Measurements from ENCODE around the gene PCDH9. TPM values are rescaled to one million over a fixed set of nuclear protein-coding genes. Genes with fewer than 3 reads are reported as not detected.

Gene PCDH9
- total RNA-seq, 1 experiment from 2014 or later: 10.1 TPM

- DNase-seq (ENCODE audit: unreplicated experiment): no peak
- ChIA-PET POLR2A (interaction anchor here (0.7 kb wide), 1 partner anchor 214 kb away, joined by 4 read pairs; no protein-coding TSS in a partner anchor), CTCF (interaction anchor here (0.6 kb wide), 2 partner anchors 226 to 897 kb away, joined by 3 read pairs; no protein-coding TSS in a partner anchor)
- no peaks in the 10 kb centered on the region for H3K9me3 Mint-ChIP-seq (ENCODE audit: unreplicated experiment)
- no TSS peak for BruUV-seq (replicated peaks)
- no peaks in the 10 kb centered on the region for H3K4me1 Mint-ChIP-seq (ENCODE audit: insufficient read depth, unreplicated experiment)
- H3K36me3 Mint-ChIP-seq (ENCODE audit: insufficient read depth, unreplicated experiment): no peaks in the 10 kb centered on the region
- H3K27ac Mint-ChIP-seq (ENCODE audit: low read depth, unreplicated experiment): no peak overlapping the region
- no peak overlapping the region for H3K4me3 Mint-ChIP-seq (ENCODE audit: unreplicated experiment)
- no peaks in the 10 kb centered on the region for H3K27me3 Mint-ChIP-seq (ENCODE audit: insufficient read depth, unreplicated experiment)
- intact Hi-C loops (cut with micrococcal nuclease): no loop called here
- TF ChIP-seq, protein P1, sequence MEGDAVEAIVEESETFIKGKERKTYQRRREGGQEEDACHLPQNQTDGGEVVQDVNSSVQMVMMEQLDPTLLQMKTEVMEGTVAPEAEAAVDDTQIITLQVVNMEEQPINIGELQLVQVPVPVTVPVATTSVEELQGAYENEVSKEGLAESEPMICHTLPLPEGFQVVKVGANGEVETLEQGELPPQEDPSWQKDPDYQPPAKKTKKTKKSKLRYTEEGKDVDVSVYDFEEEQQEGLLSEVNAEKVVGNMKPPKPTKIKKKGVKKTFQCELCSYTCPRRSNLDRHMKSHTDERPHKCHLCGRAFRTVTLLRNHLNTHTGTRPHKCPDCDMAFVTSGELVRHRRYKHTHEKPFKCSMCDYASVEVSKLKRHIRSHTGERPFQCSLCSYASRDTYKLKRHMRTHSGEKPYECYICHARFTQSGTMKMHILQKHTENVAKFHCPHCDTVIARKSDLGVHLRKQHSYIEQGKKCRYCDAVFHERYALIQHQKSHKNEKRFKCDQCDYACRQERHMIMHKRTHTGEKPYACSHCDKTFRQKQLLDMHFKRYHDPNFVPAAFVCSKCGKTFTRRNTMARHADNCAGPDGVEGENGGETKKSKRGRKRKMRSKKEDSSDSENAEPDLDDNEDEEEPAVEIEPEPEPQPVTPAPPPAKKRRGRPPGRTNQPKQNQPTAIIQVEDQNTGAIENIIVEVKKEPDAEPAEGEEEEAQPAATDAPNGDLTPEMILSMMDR (IDR thresholded peaks at IDR 0.05; ENCODE audit: unreplicated experiment): no peak
Measured at GRCh38 chr13:66341635-66342377, 888.3 kb downstream of the PCDH9 start.

GRCh38 chr13:66339214-66339613, 890.9 kb downstream of the PCDH9 start:
- TF ChIP-seq, protein P1 (IDR thresholded peaks at IDR 0.05; ENCODE audit: unreplicated experiment): no peak

GRCh38 chr13:66338542-66338941, 891.6 kb downstream of the PCDH9 start:
- H3K4me3 Mint-ChIP-seq (ENCODE audit: unreplicated experiment): no peak overlapping the region
- intact Hi-C loops (cut with micrococcal nuclease): no loop called here
- BruUV-seq (replicated peaks): no TSS peak
- ChIA-PET POLR2A (interaction anchor here (0.6 kb wide), 1 partner anchor 275 kb away, joined by 3 read pairs; no protein-coding TSS in a partner anchor), CTCF (interaction anchor here (0.7 kb wide), 1 partner anchor 264 kb away, joined by 5 read pairs; no protein-coding TSS in a partner anchor)
- H3K4me1 Mint-ChIP-seq (ENCODE audit: insufficient read depth, unreplicated experiment): no peaks in the 10 kb centered on the region
- H3K27me3 Mint-ChIP-seq (ENCODE audit: insufficient read depth, unreplicated experiment): no peaks in the 10 kb centered on the region
- H3K36me3 Mint-ChIP-seq (ENCODE audit: insufficient read depth, unreplicated experiment): no peaks in the 10 kb centered on the region
- H3K27ac Mint-ChIP-seq (ENCODE audit: low read depth, unreplicated experiment): no peak overlapping the region
- TF ChIP-seq, protein P1 (IDR thresholded peaks at IDR 0.05; ENCODE audit: unreplicated experiment): no peak
- DNase-seq (ENCODE audit: unreplicated experiment): no peak
- H3K9me3 Mint-ChIP-seq (ENCODE audit: unreplicated experiment): no peaks in the 10 kb centered on the region

More at GRCh38 chr13:66339214-66339613, 890.9 kb downstream of the PCDH9 start:
- no peak for DNase-seq (ENCODE audit: unreplicated experiment)
- Mint-ChIP-seq H3K36me3 (ENCODE audit: insufficient read depth, unreplicated experiment) (no peaks in the 10 kb centered on the region), H3K27me3 (ENCODE audit: insufficient read depth, unreplicated experiment) (no peaks in the 10 kb centered on the region), H3K9me3 (ENCODE audit: unreplicated experiment) (no peaks in the 10 kb centered on the region), H3K27ac (ENCODE audit: low read depth, unreplicated experiment) (no peak overlapping the region), H3K4me3 (ENCODE audit: unreplicated experiment) (no peak overlapping the region), H3K4me1 (ENCODE audit: insufficient read depth, unreplicated experiment) (no peaks in the 10 kb centered on the region)
- ChIA-PET POLR2A (no interaction called here), CTCF (interaction anchor here (0.7 kb wide), 1 partner anchor 265 kb away, joined by 5 read pairs; no protein-coding TSS in a partner anchor)
- BruUV-seq (replicated peaks): no TSS peak
- intact Hi-C loops (cut with micrococcal nuclease): no loop called here

DNA sequence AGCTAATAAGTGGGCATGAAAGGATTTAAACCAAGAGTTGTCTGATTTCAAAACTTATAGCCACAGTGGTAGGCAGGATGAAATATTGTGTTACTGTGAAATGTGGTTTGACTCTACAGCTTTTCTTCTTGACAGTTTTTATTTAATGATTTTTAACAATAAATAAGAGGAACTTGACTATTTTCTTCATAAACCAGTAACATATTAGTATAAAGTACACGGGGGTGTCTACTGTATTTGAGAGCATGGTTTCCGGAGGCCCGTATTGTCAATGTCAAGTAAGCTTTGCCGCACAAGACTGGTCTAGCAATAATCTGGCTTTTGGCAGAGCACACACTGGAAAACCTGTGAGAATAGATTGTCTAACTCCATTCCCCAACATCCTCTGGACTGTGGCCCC, 894.5 kb downstream of the PCDH9 start:
- intact Hi-C loops (cut with micrococcal nuclease): no loop called here
- no peak for DNase-seq (ENCODE audit: unreplicated experiment)
- Mint-ChIP-seq H3K36me3 (ENCODE audit: insufficient read depth, unreplicated experiment) (no peaks in the 10 kb centered on the region), H3K4me3 (ENCODE audit: unreplicated experiment) (no peak overlapping the region), H3K9me3 (ENCODE audit: unreplicated experiment) (no peaks in the 10 kb centered on the region), H3K27ac (ENCODE audit: low read depth, unreplicated experiment) (no peak overlapping the region), H3K27me3 (ENCODE audit: insufficient read depth, unreplicated experiment) (no peaks in the 10 kb centered on the region), H3K4me1 (ENCODE audit: insufficient read depth, unreplicated experiment) (no peaks in the 10 kb centered on the region)
- TF ChIP-seq, protein P1 (IDR thresholded peaks at IDR 0.05; ENCODE audit: unreplicated experiment): no peak
- BruUV-seq (replicated peaks): no TSS peak
- ChIA-PET POLR2A (no interaction called here), CTCF (interaction anchor here (1.1 to 2.1 kb wide), 2 partner anchors 9 to 22 kb away, joined by 3 to 7 read pairs; no protein-coding TSS in a partner anchor)

Data from MCF 10A (cell line).